ENCODE measurements around the gene SMC1B.
"Not testable (repeated sequence)": the region's sequence is repeated elsewhere in the genome, so short reads cannot be mapped to it uniquely, and the experiment has no call there.

The SMC1B gene

GRCh38 chr22:45366713-45367112, 46.7 kb downstream of the SMC1B start:
- Mint-ChIP-seq H3K9me3 (peaks cover 7% of the 10 kb centered on the region), H3K27me3 (peaks cover 7% of the 10 kb centered on the region), H3K4me3 (no peak overlapping the region), H3K27ac (no peak overlapping the region), H3K4me1 (no peaks in the 10 kb centered on the region), H3K36me3 (ENCODE audit: low read depth) (no peaks in the 10 kb centered on the region)
- ATAC-seq (no peak), DNase-seq (no peak)

DNA sequence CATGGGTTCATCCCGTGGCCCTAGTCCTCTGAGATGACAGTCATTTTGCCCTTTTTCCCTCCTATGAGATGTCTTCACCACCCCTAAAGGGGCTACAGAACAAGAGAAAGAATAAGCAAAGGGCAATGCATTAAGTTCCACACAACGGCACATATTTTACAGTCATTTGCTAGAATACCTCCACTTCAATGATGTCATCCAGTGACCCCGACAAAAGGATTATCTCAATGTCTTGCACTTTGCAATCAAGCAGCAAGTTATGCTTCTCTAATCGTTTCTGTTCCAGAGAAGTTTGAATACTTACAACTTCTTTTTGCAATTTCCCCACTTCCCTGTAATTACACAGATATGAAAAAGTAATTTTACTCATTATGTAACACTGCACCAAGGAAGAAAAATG, 53.8 kb downstream of the SMC1B start:
- ATAC-seq (no peak), DNase-seq (no peak)
- no peaks in the 10 kb centered on the region for H3K36me3 Mint-ChIP-seq (ENCODE audit: low read depth)
- H3K9me3 Mint-ChIP-seq: no peaks in the 10 kb centered on the region
- H3K27me3 Mint-ChIP-seq: no peaks in the 10 kb centered on the region
- H3K27ac Mint-ChIP-seq: no peak overlapping the region
- H3K4me3 Mint-ChIP-seq: no peak overlapping the region
- H3K4me1 Mint-ChIP-seq: peaks cover 1% of the 10 kb centered on the region

DNA sequence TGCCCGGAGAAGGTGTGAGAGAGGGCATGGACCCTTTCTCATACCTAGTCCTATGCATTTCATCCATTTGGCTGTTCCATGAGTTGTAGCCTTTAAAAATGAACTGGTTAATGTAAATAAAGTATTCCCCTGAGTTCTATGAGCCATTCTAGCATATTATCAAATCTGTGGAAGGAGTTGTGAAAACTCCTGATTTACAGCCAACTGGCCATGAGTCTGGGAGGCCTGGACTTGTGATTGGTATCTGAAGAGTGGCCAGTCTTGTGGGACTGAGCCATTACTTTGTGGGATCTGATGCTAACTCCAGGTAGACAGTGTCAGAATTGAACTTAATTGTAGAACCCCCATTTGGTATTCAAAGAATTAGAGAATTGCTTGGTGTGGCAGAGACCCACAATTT, 55.3 kb downstream of the SMC1B start:
- ATAC-seq (no peak), DNase-seq (no peak)
- no peak overlapping the region for H3K27ac Mint-ChIP-seq
- H3K27me3 Mint-ChIP-seq: no peaks in the 10 kb centered on the region
- peaks cover 8% of the 10 kb centered on the region for H3K4me1 Mint-ChIP-seq
- H3K9me3 Mint-ChIP-seq: no peaks in the 10 kb centered on the region
- no peak overlapping the region for H3K4me3 Mint-ChIP-seq
- no peaks in the 10 kb centered on the region for H3K36me3 Mint-ChIP-seq (ENCODE audit: low read depth)

- DNase-seq (no peak), ATAC-seq (no peak)
- no peaks in the 10 kb centered on the region for H3K27me3 Mint-ChIP-seq
- H3K36me3 Mint-ChIP-seq (ENCODE audit: low read depth): no peaks in the 10 kb centered on the region
- no peak overlapping the region for H3K4me3 Mint-ChIP-seq
- no peaks in the 10 kb centered on the region for H3K9me3 Mint-ChIP-seq
- H3K27ac Mint-ChIP-seq: no peak overlapping the region
- H3K4me1 Mint-ChIP-seq: peaks cover 8% of the 10 kb centered on the region
Measured at GRCh38 chr22:45357490-45357889, 55.9 kb downstream of the SMC1B start.

GRCh38 chr22:45353786-45354185, 59.6 kb downstream of the SMC1B start:
- Mint-ChIP-seq H3K27ac (no peak overlapping the region), H3K9me3 (no peaks in the 10 kb centered on the region), H3K27me3 (no peaks in the 10 kb centered on the region), H3K36me3 (ENCODE audit: low read depth) (no peaks in the 10 kb centered on the region), H3K4me1 (peaks cover 8% of the 10 kb centered on the region), H3K4me3 (no peak overlapping the region)
- ATAC-seq: no peak
- no peak for DNase-seq

GRCh38 chr22:45352757-45353156, 60.6 kb downstream of the SMC1B start:
- H3K36me3 Mint-ChIP-seq (ENCODE audit: low read depth); ATAC-seq; H3K27ac Mint-ChIP-seq; H3K9me3 Mint-ChIP-seq; H3K4me1 Mint-ChIP-seq; H3K27me3 Mint-ChIP-seq; DNase-seq; H3K4me3 Mint-ChIP-seq: not testable (repeated sequence)

DNA sequence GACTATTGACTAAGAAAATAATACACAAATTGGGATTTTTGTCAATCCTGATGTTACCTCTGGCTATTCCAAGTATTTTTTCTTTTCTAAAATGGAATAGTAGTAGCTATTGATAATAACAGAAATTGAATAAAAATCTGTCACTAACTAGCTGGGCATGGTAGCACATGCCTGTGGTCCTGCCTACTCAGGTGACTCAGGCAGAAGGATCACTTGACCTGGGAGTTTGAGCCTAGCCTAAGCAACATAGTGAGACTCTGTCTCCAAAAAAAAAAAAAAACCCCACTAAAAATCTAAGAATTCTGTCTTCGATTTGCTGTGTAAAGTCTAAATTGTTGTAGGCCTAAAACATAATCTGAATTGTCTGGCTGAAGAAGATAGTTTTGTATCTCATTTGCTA, 61.4 kb downstream of the SMC1B start:
- Mint-ChIP-seq H3K36me3 (ENCODE audit: low read depth) (no peaks in the 10 kb centered on the region), H3K27ac (no peak overlapping the region), H3K4me3 (no peak overlapping the region), H3K4me1 (peaks cover 8% of the 10 kb centered on the region), H3K9me3 (no peaks in the 10 kb centered on the region), H3K27me3 (no peaks in the 10 kb centered on the region)
- DNase-seq (no peak), ATAC-seq (no peak)

DNA sequence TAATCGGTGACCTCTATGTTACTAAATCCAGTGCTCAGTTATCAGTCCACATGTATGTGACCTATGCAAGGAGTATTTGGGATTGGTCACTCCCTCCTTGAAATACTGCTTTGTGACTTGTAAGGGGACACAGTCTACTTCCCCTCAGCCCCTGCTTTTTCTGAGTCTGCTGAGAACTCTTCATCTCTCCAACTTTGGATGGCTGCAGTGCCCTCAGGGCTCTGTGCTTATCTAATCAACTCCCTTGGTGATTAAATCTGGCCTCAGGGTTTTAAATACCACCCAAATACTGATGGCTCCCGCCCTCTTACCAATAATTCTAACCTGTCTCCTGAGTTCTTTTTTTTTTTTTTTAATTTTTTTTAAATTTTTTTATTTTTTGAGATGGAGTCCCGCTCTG, 63.5 kb downstream of the SMC1B start:
- Mint-ChIP-seq H3K4me1 (peaks cover 7% of the 10 kb centered on the region), H3K36me3 (ENCODE audit: low read depth) (peaks cover 5% of the 10 kb centered on the region), H3K9me3 (no peaks in the 10 kb centered on the region), H3K27me3 (no peaks in the 10 kb centered on the region), H3K4me3 (no peak overlapping the region), H3K27ac (no peak overlapping the region)
- ATAC-seq: no peak
- no peak for DNase-seq

DNA sequence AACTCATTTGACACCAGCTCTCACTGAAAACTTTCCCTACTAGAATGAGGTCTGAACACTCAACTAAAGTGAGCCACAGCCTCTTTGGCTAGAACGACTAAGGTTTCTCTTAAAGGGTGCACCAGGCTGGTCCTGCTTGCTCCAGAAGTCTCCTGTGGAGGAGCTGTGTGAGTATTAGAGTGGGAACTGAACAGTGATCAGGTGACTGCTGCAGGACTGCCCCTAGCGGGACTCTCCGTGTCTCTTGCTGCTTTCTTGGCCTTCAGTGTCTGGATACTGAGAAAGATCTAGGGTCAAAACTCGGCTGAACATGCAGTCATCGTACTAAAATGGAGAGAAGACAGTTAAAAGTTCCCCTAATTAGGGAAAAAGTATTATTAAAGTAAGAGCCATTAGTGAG, 69.1 kb downstream of the SMC1B start:
- DNase-seq (no peak), ATAC-seq (no peak)
- no peaks in the 10 kb centered on the region for H3K9me3 Mint-ChIP-seq
- H3K36me3 Mint-ChIP-seq (ENCODE audit: low read depth): peaks cover 26% of the 10 kb centered on the region
- peaks cover 30% of the 10 kb centered on the region for H3K4me1 Mint-ChIP-seq
- H3K27ac Mint-ChIP-seq: no peak overlapping the region
- H3K27me3 Mint-ChIP-seq: no peaks in the 10 kb centered on the region
- H3K4me3 Mint-ChIP-seq: no peak overlapping the region

GRCh38 chr22:45343143-45343542, 70.3 kb downstream of the SMC1B start:
- peaks cover 29% of the 10 kb centered on the region for H3K36me3 Mint-ChIP-seq (ENCODE audit: low read depth)
- H3K9me3 Mint-ChIP-seq: no peaks in the 10 kb centered on the region
- DNase-seq (no peak), ATAC-seq (no peak)
- no peak overlapping the region for H3K27ac Mint-ChIP-seq
- peaks cover 30% of the 10 kb centered on the region for H3K4me1 Mint-ChIP-seq
- H3K4me3 Mint-ChIP-seq: no peak overlapping the region
- H3K27me3 Mint-ChIP-seq: no peaks in the 10 kb centered on the region

GRCh38 chr22:45341498-45341897, 71.9 kb downstream of the SMC1B start:
- Mint-ChIP-seq H3K9me3 (no peaks in the 10 kb centered on the region), H3K27me3 (no peaks in the 10 kb centered on the region), H3K4me1 (peaks cover 41% of the 10 kb centered on the region), H3K27ac (peak overlapping the region; percentile 53), H3K36me3 (ENCODE audit: low read depth) (peaks cover 33% of the 10 kb centered on the region), H3K4me3 (no peak overlapping the region)
- peak; percentile 63 for DNase-seq
- ATAC-seq: peak; percentile 99

GRCh38 chr22:45340323-45340722, 73.1 kb downstream of the SMC1B start:
- H3K36me3 Mint-ChIP-seq (ENCODE audit: low read depth): peaks cover 39% of the 10 kb centered on the region
- peaks cover 46% of the 10 kb centered on the region for H3K4me1 Mint-ChIP-seq
- ATAC-seq: no peak
- DNase-seq: no peak
- H3K27ac Mint-ChIP-seq: no peak overlapping the region
- no peak overlapping the region for H3K4me3 Mint-ChIP-seq
- no peaks in the 10 kb centered on the region for H3K9me3 Mint-ChIP-seq
- H3K27me3 Mint-ChIP-seq: no peaks in the 10 kb centered on the region

- Mint-ChIP-seq H3K27me3 (no peaks in the 10 kb centered on the region), H3K4me1 (peaks cover 38% of the 10 kb centered on the region), H3K27ac (no peak overlapping the region), H3K9me3 (no peaks in the 10 kb centered on the region), H3K4me3 (no peak overlapping the region), H3K36me3 (ENCODE audit: low read depth) (peaks cover 34% of the 10 kb centered on the region)
- no peak for ATAC-seq
- no peak for DNase-seq
Measured at GRCh38 chr22:45338795-45339194, 74.6 kb downstream of the SMC1B start.

GRCh38 chr22:45337536-45337935, 75.9 kb downstream of the SMC1B start:
- H3K27ac Mint-ChIP-seq: no peak overlapping the region
- no peak for ATAC-seq
- peaks cover 32% of the 10 kb centered on the region for H3K36me3 Mint-ChIP-seq (ENCODE audit: low read depth)

DNA sequence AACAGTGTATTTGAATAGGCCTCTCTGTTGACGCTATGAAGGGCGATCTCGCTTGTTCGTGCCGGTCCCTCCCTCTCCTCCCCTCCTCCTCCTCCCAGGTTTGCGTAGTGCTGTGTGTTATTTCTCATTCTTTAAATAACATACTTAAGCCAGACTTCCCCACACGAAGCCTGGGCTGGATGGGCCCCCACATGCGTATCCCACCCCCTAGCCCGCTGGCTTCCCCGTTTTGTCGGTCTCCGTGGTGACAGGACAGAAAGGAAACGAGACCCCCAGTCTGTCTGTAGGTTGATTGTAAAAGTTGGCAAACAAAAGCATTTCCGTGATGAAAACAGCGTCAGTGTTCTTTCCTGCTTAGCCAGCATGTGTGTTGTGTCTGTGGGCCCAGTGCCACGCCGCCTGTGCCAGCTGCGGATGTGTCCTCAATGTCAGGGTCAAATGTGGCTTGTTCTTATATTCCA, 76.4 kb downstream of the SMC1B start:
- H3K36me3 Mint-ChIP-seq (ENCODE audit: low read depth): peaks cover 32% of the 10 kb centered on the region
- DNase-seq: no peak
- H3K9me3 Mint-ChIP-seq: no peaks in the 10 kb centered on the region
- H3K4me1 Mint-ChIP-seq: peaks cover 36% of the 10 kb centered on the region
- no peak for ATAC-seq
- H3K27ac Mint-ChIP-seq: peak overlapping the region; percentile 33
- no peak overlapping the region for H3K4me3 Mint-ChIP-seq
- H3K27me3 Mint-ChIP-seq: no peaks in the 10 kb centered on the region

More at GRCh38 chr22:45337536-45337935, 75.9 kb downstream of the SMC1B start:
- no peaks in the 10 kb centered on the region for H3K9me3 Mint-ChIP-seq
- DNase-seq: no peak
- peaks cover 36% of the 10 kb centered on the region for H3K4me1 Mint-ChIP-seq
- H3K4me3 Mint-ChIP-seq: no peak overlapping the region
- no peaks in the 10 kb centered on the region for H3K27me3 Mint-ChIP-seq

- no peak for ATAC-seq
- H3K36me3 Mint-ChIP-seq (ENCODE audit: low read depth): peaks cover 27% of the 10 kb centered on the region
- no peak overlapping the region for H3K4me3 Mint-ChIP-seq
- no peak overlapping the region for H3K27ac Mint-ChIP-seq
- DNase-seq: no peak
- H3K9me3 Mint-ChIP-seq: no peaks in the 10 kb centered on the region
- H3K27me3 Mint-ChIP-seq: no peaks in the 10 kb centered on the region
- H3K4me1 Mint-ChIP-seq: peaks cover 26% of the 10 kb centered on the region
Measured at GRCh38 chr22:45335854-45336522, 77.4 kb downstream of the SMC1B start.

Measured in activated naive CD8-positive, alpha-beta T cell treated with anti-CD3 and anti-CD28 coated beads, Interleukin-2, amount 50 U/mL, for 24 hours (primary cell).